HEK293 (cell line): Measurements from ENCODE around the gene INTS6L.

ENCODE experiments used
- CTCF ChIA-PET: fragments of 350-600 bp; formaldehyde crosslinking; extraction: SDS; loops from one replicate; lab custom pipeline; 2021; ENCODE audit warnings: antibody characterized with exemption; lab: Yijun Ruan, JAX
- POLR2A ChIA-PET: fragments of 300-600 bp; formaldehyde crosslinking; extraction: SDS; loops from one replicate; lab custom pipeline; 2020; ENCODE audit warnings: antibody characterized with exemption, inconsistent platforms; lab: Yijun Ruan, JAX
- H3K27ac ChIP-seq: fragments of 200-500 bp; sonication (Bioruptor generic); 2 replicates; pipeline ENCODE4 v1.5.1; 2014; ENCODE audit warnings: low read depth, low read length, control low read depth, inconsistent platforms; ENCODE audit errors: extremely low read depth
- H3K36me3 ChIP-seq, 2 experiments: fragments of 200-500 bp in 1 of 2; sonication (Bioruptor generic) in 1 of 2; 1 replicate in 1 of 2; 2 replicates in 1 of 2; pipeline ENCODE4 v1.5.1; 2014 to 2017; ENCODE audit warnings: inconsistent platforms in 2 of 2, low read length in 2 of 2; ENCODE audit not compliant: control insufficient read depth in 2 of 2, insufficient read depth in 1 of 2
- H3K4me1 ChIP-seq: fragments of 200-500 bp; sonication (Bioruptor generic); 2 replicates; pipeline ENCODE4 v1.5.1; 2014; ENCODE audit warnings: mild to moderate bottlenecking, low read length, inconsistent platforms; ENCODE audit not compliant: control insufficient read depth, insufficient read depth
- H3K4me3 ChIP-seq: 2 replicates; pipeline ENCODE4 v1.5.1; 2011; ENCODE audit warnings: low read depth, mild to moderate bottlenecking, control low read depth, low read length, moderate library complexity
- H3K9me3 ChIP-seq: fragments of 200-500 bp; sonication (Bioruptor generic); 2 replicates; pipeline ENCODE4 v1.5.1; 2014; ENCODE audit warnings: low read depth, low read length, inconsistent platforms; ENCODE audit not compliant: control insufficient read depth, insufficient read depth
- EGR2 ChIP-seq: fragments of 450-650 bp; formaldehyde crosslinking; IDR thresholded peaks from 2 replicates; pipeline ENCODE4 v1.5.1; 2016; ENCODE audit warnings: low read depth, missing biosample characterization, missing genetic modification characterization
- KLF8 ChIP-seq: fragments of 450-650 bp; formaldehyde crosslinking; IDR thresholded peaks from 2 replicates; pipeline ENCODE4 v1.5.1; 2016; ENCODE audit warnings: missing biosample characterization, missing genetic modification characterization
- KLF9 ChIP-seq: fragments of 450-650 bp; formaldehyde crosslinking; IDR thresholded peaks from 2 replicates; pipeline ENCODE4 v1.5.1; 2016; ENCODE audit warnings: missing biosample characterization, missing genetic modification characterization, low read depth
- SCRT2 ChIP-seq: fragments of 450-650 bp; formaldehyde crosslinking; IDR thresholded peaks from 2 replicates; pipeline ENCODE4 v1.5.1; 2016; ENCODE audit warnings: missing biosample characterization, missing genetic modification characterization
- SP3 ChIP-seq: fragments of 450-650 bp; formaldehyde crosslinking; IDR thresholded peaks from 2 replicates; pipeline ENCODE4 v1.5.1; 2016; ENCODE audit warnings: missing biosample characterization, missing genetic modification characterization
- YY1 ChIP-seq: fragments of 450-650 bp; formaldehyde crosslinking; IDR thresholded peaks from 2 replicates; pipeline ENCODE4 v1.5.1; 2018; ENCODE audit warnings: missing biosample characterization, missing genetic modification characterization
- ZNF10 ChIP-seq: fragments of 450-650 bp; formaldehyde crosslinking; IDR thresholded peaks from 2 replicates; pipeline ENCODE4 v1.5.1; 2017; ENCODE audit warnings: missing biosample characterization, missing genetic modification characterization
- ZNF155 ChIP-seq: fragments of 450-650 bp; formaldehyde crosslinking; IDR thresholded peaks from 2 replicates; pipeline ENCODE4 v1.5.1; 2016; ENCODE audit warnings: missing biosample characterization, missing genetic modification characterization
- ZNF202 ChIP-seq: fragments of 450-650 bp; formaldehyde crosslinking; IDR thresholded peaks from 2 replicates; pipeline ENCODE4 v1.5.1; 2016; ENCODE audit warnings: missing biosample characterization, missing genetic modification characterization, borderline replicate concordance
- ZNF239 ChIP-seq: fragments of 450-650 bp; formaldehyde crosslinking; IDR thresholded peaks from 2 replicates; pipeline ENCODE4 v1.5.1; 2016; ENCODE audit warnings: missing biosample characterization, missing genetic modification characterization
- ZNF324 ChIP-seq: fragments of 450-650 bp; formaldehyde crosslinking; IDR thresholded peaks from 2 replicates; pipeline ENCODE4 v1.5.1; 2016; ENCODE audit warnings: missing biosample characterization, missing genetic modification characterization
- ZNF37A ChIP-seq: fragments of 450-650 bp; IDR thresholded peaks from 2 replicates; pipeline ENCODE4 v1.5.1; 2018; ENCODE audit warnings: missing biosample characterization, missing genetic modification characterization
- ZNF391 ChIP-seq: fragments of 450-650 bp; formaldehyde crosslinking; IDR thresholded peaks from 2 replicates; pipeline ENCODE4 v1.5.1; 2016; ENCODE audit warnings: low read depth, missing biosample characterization, missing genetic modification characterization, borderline replicate concordance
- ZNF423 ChIP-seq: fragments of 450-650 bp; formaldehyde crosslinking; IDR thresholded peaks from 2 replicates; pipeline ENCODE4 v1.5.1; 2016; ENCODE audit warnings: missing biosample characterization, missing genetic modification characterization
- ZNF544 ChIP-seq: fragments of 450-650 bp; formaldehyde crosslinking; IDR thresholded peaks from 2 replicates; pipeline ENCODE4 v1.5.0; 2017; ENCODE audit warnings: missing biosample characterization, missing genetic modification characterization
- ZNF548 ChIP-seq: fragments of 450-650 bp; formaldehyde crosslinking; IDR thresholded peaks from 2 replicates; pipeline ENCODE4 v1.5.1; 2016; ENCODE audit warnings: missing biosample characterization, missing genetic modification characterization
- ZNF654 ChIP-seq: fragments of 450-650 bp; formaldehyde crosslinking; IDR thresholded peaks from 2 replicates; pipeline ENCODE4 v1.5.1; 2016; ENCODE audit warnings: low read depth, missing biosample characterization, missing genetic modification characterization
- ZNF837 ChIP-seq: fragments of 450-650 bp; formaldehyde crosslinking; IDR thresholded peaks from 2 replicates; pipeline ENCODE4 v1.5.1; 2016; ENCODE audit warnings: missing biosample characterization, missing genetic modification characterization
- TF ChIP-seq, protein P1 (sequence below): fragments of 450-650 bp; formaldehyde crosslinking; IDR thresholded peaks from 2 replicates; pipeline ENCODE4 v1.5.1; 2016; ENCODE audit warnings: missing biosample characterization, missing genetic modification characterization
- TF ChIP-seq, protein P2 (sequence below): fragments of 450-650 bp; formaldehyde crosslinking; IDR thresholded peaks from 2 replicates; pipeline ENCODE4 v1.5.1; 2017; ENCODE audit warnings: missing biosample characterization, missing genetic modification characterization
- TF ChIP-seq, protein P3 (sequence below): fragments of 450-650 bp; formaldehyde crosslinking; IDR thresholded peaks from 2 replicates; pipeline ENCODE4 v1.5.1; 2016; ENCODE audit warnings: missing biosample characterization, missing genetic modification characterization
- TF ChIP-seq, protein P4 (sequence below): fragments of 450-650 bp; formaldehyde crosslinking; IDR thresholded peaks from 2 replicates; pipeline ENCODE4 v1.5.1; 2017; ENCODE audit warnings: missing biosample characterization, missing genetic modification characterization
- TF ChIP-seq, protein P5 (sequence below): fragments of 450-650 bp; formaldehyde crosslinking; IDR thresholded peaks from 2 replicates; pipeline ENCODE4 v1.5.1; 2016; ENCODE audit warnings: missing biosample characterization, missing genetic modification characterization
- TF ChIP-seq, protein P6 (sequence below): fragments of 450-650 bp; IDR thresholded peaks from 2 replicates; pipeline ENCODE4 v1.5.1; 2018; ENCODE audit warnings: missing biosample characterization, missing genetic modification characterization

INTS6L gene

DNA sequence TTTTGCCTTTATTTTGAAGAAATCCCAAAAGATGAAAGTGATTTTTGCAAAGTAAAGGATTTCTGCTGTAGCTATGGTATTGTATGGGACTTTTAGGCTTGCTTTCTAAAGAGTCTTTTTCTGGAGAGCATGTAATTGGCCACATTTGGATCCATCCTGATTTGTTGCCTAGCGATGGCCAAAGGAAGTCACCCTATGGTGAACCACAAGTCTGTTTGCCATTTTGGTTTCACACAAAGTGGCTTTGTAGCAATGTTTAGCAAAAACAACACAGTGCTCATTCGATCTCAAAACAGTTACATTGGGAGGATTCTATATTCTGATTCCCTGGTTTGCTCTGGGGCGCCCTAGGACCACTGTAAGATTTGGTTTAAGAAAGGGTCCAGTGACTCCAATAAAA is 44.1 kb upstream of the INTS6L start:
- TF ChIP-seq ZNF548 = no peak
- no peak for TF ChIP-seq SP3 (tag by site-specific recombination)
- no peak for TF ChIP-seq ZNF544 (tag by site-specific recombination)
- TF ChIP-seq SCRT2 = no peak
- TF ChIP-seq ZNF423 (tag by site-specific recombination) = no peak
- TF ChIP-seq, protein P1, sequence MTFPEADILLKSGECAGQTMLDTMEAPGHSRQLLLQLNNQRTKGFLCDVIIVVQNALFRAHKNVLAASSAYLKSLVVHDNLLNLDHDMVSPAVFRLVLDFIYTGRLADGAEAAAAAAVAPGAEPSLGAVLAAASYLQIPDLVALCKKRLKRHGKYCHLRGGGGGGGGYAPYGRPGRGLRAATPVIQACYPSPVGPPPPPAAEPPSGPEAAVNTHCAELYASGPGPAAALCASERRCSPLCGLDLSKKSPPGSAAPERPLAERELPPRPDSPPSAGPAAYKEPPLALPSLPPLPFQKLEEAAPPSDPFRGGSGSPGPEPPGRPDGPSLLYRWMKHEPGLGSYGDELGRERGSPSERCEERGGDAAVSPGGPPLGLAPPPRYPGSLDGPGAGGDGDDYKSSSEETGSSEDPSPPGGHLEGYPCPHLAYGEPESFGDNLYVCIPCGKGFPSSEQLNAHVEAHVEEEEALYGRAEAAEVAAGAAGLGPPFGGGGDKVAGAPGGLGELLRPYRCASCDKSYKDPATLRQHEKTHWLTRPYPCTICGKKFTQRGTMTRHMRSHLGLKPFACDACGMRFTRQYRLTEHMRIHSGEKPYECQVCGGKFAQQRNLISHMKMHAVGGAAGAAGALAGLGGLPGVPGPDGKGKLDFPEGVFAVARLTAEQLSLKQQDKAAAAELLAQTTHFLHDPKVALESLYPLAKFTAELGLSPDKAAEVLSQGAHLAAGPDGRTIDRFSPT (tag by site-specific recombination) = no peak
- TF ChIP-seq ZNF155 (tag by site-specific recombination) = no peak
- no peak for TF ChIP-seq EGR2

DNA sequence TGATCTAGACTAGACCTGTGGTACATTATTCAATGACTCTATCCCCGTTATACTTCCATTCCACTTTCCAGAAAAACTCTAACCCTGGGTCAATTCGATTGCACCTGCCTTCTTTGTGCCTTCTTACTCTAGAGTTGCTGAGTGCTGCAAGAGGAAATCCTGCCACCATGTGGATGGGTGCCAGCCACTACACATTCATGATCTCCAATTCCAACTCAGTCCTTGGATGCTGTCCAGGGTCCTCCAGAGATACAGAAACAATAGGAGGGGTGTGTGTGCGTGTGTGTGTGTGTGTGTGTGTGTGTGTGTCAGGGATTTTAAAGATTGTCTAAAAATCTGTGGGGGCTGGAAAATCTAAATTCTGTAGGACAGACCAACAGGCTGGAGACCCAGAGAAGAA is 42.9 kb upstream of the INTS6L start:
- no peaks in the 10 kb centered on the region for H3K9me3 ChIP-seq
- CTCF ChIA-PET = no interaction called here
- no peak overlapping the region for H3K4me3 ChIP-seq
- POLR2A ChIA-PET = no interaction called here
- H3K27ac ChIP-seq = no peak overlapping the region
- no peaks in the 10 kb centered on the region for H3K36me3 ChIP-seq
- H3K4me1 ChIP-seq = no peaks in the 10 kb centered on the region
- TF ChIP-seq ZNF837 (tag by site-specific recombination) (no peak), ZNF202 (tag by site-specific recombination) (no peak), ZNF10 (tag by site-specific recombination) (no peak), ZNF239 (tag by site-specific recombination) (no peak), ZNF324 (no peak), YY1 (tag by site-specific recombination) (no peak), KLF8 (peak; percentile 49; the same call in 1 of the 2 replicates), ZNF654 (peak; percentile 95), ZNF37A (tag by site-specific recombination) (no peak), KLF9 (tag by site-specific recombination) (peak; percentile 37; the same call in 1 of the 2 replicates), ZNF391 (tag by site-specific recombination) (no peak)
- TF ChIP-seq, protein P2, sequence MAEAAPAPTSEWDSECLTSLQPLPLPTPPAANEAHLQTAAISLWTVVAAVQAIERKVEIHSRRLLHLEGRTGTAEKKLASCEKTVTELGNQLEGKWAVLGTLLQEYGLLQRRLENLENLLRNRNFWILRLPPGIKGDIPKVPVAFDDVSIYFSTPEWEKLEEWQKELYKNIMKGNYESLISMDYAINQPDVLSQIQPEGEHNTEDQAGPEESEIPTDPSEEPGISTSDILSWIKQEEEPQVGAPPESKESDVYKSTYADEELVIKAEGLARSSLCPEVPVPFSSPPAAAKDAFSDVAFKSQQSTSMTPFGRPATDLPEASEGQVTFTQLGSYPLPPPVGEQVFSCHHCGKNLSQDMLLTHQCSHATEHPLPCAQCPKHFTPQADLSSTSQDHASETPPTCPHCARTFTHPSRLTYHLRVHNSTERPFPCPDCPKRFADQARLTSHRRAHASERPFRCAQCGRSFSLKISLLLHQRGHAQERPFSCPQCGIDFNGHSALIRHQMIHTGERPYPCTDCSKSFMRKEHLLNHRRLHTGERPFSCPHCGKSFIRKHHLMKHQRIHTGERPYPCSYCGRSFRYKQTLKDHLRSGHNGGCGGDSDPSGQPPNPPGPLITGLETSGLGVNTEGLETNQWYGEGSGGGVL (tag by site-specific recombination) = peak; percentile 54
- TF ChIP-seq, protein P3, sequence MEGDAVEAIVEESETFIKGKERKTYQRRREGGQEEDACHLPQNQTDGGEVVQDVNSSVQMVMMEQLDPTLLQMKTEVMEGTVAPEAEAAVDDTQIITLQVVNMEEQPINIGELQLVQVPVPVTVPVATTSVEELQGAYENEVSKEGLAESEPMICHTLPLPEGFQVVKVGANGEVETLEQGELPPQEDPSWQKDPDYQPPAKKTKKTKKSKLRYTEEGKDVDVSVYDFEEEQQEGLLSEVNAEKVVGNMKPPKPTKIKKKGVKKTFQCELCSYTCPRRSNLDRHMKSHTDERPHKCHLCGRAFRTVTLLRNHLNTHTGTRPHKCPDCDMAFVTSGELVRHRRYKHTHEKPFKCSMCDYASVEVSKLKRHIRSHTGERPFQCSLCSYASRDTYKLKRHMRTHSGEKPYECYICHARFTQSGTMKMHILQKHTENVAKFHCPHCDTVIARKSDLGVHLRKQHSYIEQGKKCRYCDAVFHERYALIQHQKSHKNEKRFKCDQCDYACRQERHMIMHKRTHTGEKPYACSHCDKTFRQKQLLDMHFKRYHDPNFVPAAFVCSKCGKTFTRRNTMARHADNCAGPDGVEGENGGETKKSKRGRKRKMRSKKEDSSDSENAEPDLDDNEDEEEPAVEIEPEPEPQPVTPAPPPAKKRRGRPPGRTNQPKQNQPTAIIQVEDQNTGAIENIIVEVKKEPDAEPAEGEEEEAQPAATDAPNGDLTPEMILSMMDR (tag by site-specific recombination) = peak; percentile 69
- TF ChIP-seq, protein P4, sequence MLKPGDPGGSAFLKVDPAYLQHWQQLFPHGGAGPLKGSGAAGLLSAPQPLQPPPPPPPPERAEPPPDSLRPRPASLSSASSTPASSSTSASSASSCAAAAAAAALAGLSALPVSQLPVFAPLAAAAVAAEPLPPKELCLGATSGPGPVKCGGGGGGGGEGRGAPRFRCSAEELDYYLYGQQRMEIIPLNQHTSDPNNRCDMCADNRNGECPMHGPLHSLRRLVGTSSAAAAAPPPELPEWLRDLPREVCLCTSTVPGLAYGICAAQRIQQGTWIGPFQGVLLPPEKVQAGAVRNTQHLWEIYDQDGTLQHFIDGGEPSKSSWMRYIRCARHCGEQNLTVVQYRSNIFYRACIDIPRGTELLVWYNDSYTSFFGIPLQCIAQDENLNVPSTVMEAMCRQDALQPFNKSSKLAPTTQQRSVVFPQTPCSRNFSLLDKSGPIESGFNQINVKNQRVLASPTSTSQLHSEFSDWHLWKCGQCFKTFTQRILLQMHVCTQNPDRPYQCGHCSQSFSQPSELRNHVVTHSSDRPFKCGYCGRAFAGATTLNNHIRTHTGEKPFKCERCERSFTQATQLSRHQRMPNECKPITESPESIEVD (tag by site-specific recombination) = no peak
- TF ChIP-seq, protein P5, sequence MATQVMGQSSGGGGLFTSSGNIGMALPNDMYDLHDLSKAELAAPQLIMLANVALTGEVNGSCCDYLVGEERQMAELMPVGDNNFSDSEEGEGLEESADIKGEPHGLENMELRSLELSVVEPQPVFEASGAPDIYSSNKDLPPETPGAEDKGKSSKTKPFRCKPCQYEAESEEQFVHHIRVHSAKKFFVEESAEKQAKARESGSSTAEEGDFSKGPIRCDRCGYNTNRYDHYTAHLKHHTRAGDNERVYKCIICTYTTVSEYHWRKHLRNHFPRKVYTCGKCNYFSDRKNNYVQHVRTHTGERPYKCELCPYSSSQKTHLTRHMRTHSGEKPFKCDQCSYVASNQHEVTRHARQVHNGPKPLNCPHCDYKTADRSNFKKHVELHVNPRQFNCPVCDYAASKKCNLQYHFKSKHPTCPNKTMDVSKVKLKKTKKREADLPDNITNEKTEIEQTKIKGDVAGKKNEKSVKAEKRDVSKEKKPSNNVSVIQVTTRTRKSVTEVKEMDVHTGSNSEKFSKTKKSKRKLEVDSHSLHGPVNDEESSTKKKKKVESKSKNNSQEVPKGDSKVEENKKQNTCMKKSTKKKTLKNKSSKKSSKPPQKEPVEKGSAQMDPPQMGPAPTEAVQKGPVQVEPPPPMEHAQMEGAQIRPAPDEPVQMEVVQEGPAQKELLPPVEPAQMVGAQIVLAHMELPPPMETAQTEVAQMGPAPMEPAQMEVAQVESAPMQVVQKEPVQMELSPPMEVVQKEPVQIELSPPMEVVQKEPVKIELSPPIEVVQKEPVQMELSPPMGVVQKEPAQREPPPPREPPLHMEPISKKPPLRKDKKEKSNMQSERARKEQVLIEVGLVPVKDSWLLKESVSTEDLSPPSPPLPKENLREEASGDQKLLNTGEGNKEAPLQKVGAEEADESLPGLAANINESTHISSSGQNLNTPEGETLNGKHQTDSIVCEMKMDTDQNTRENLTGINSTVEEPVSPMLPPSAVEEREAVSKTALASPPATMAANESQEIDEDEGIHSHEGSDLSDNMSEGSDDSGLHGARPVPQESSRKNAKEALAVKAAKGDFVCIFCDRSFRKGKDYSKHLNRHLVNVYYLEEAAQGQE (tag by site-specific recombination) = peak; percentile 97
- TF ChIP-seq, protein P6, sequence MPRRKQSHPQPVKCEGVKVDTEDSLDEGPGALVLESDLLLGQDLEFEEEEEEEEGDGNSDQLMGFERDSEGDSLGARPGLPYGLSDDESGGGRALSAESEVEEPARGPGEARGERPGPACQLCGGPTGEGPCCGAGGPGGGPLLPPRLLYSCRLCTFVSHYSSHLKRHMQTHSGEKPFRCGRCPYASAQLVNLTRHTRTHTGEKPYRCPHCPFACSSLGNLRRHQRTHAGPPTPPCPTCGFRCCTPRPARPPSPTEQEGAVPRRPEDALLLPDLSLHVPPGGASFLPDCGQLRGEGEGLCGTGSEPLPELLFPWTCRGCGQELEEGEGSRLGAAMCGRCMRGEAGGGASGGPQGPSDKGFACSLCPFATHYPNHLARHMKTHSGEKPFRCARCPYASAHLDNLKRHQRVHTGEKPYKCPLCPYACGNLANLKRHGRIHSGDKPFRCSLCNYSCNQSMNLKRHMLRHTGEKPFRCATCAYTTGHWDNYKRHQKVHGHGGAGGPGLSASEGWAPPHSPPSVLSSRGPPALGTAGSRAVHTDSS = no peak

More for the DNA sequence above, 44.1 kb upstream of the INTS6L start:
- Histone ChIP-seq H3K36me3 (no peaks in the 10 kb centered on the region), H3K4me1 (no peaks in the 10 kb centered on the region), H3K9me3 (no peaks in the 10 kb centered on the region), H3K27ac (no peak overlapping the region), H3K4me3 (no peak overlapping the region)
- POLR2A ChIA-PET = no interaction called here
- CTCF ChIA-PET = interaction anchor here (2.6 kb wide), 1 partner anchor 12 kb away, joined by 9 read pairs; no protein-coding TSS in a partner anchor
